ENCODE results near the gene BRI3. TPM values are rescaled to one million over a fixed set of nuclear protein-coding genes. Genes with fewer than 3 reads are reported as not detected.

Gene BRI3
- total and polyA plus RNA-seq, 2 of the 4 experiments (the other 2 are of a cell fraction) = 24.7 to 68.3 TPM

DNA sequence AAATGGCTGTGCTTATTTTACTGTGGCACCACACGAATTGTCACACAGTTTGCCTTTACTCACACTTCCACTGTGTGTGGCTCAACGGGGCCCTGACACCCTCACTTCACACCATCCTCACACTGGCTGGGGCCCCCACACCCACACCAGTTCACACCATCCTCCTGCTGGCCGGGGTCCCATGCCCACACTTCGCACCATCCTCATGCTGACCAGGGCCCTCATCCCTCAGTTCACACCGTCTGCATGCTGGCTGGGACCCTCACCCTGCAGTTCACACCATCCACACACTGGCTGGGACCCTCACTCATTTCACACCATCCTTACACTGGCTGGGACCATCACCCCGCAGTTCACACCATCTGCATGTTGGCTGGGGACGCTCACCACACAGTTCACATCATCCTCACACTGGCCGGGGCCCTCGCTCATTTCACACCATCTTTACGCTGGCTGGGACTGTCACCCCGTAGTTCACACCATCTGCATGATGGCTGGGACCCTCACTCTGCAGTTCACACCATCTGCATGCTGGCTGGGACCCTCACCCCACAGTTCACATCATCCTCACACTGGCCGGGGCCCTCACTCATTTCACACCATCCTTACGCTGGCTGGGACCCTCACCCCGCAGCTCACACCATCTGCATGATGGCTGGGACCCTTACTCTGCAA lies 36.0 kb downstream of the BRI3 start:
- Histone ChIP-seq H3K9ac (ENCODE audit: low read depth, low read length) (no peak overlapping the region), H3K4me1 (ENCODE audit: control insufficient read depth, insufficient read depth, low read length) (peaks cover 2% of the 10 kb centered on the region; the same call in 1 of the 2 replicates), H4K5ac (ENCODE audit: low read depth, low read length) (no peak overlapping the region), H3K27ac (ENCODE audit: insufficient read depth, low read length) (no peak overlapping the region), H3K23ac (ENCODE audit: low read depth, low read length) (no peak overlapping the region), H3K14ac (replicated peaks; ENCODE audit: low read depth, low read length) (no peak overlapping the region), H3K79me1 (ENCODE audit: low read depth in 1 of 2, low read length in 2 of 2) (peaks cover 0 to 19% of the 10 kb centered on the region in 2 experiments; a peak in 2 of 4 replicates), H3K4me3 (ENCODE audit: insufficient read depth, low read depth, low read length) (no peak overlapping the region), H3K27me3 (ENCODE audit: control insufficient read depth, insufficient read depth, low read length) (no peaks in the 10 kb centered on the region), H2BK120ac (ENCODE audit: low read depth, low read length) (no peak overlapping the region), H2AK9ac (replicated peaks; ENCODE audit: low read depth, low read length, poor library complexity) (no peak overlapping the region), H3K9me3 (ENCODE audit: control insufficient read depth, insufficient read depth, low read length) (no peaks in the 10 kb centered on the region), H3K56ac (ENCODE audit: extremely low read depth, insufficient read depth, low read length) (no peak overlapping the region), H2BK15ac (ENCODE audit: low read depth, low read length) (no peak overlapping the region), H2BK20ac (ENCODE audit: low read depth, low read length) (no peak overlapping the region), H3K9me1 (ENCODE audit: insufficient read depth, low read length) (peaks cover 10% of the 10 kb centered on the region), H3K4ac (ENCODE audit: low read depth, low read length) (no peak overlapping the region), H2AK5ac (ENCODE audit: low read depth, low read length) (no peak overlapping the region), H4K91ac (ENCODE audit: insufficient read depth, low read depth, low read length) (no peak overlapping the region), H2BK5ac (ENCODE audit: low read depth, low read length, poor library complexity, severe bottlenecking) (no peak overlapping the region), H3K36me3 (ENCODE audit: control insufficient read depth, insufficient read depth, low read length) (no peaks in the 10 kb centered on the region), H3K4me2 (ENCODE audit: low read depth, low read length) (no peak overlapping the region), H3K18ac (ENCODE audit: low read depth, low read length) (no peak overlapping the region), H4K20me1 (ENCODE audit: insufficient read depth, low read length) (no peaks in the 10 kb centered on the region), H2AFZ (replicated peaks; ENCODE audit: low read length, poor library complexity) (peak overlapping the region; percentile 21), H4K8ac (ENCODE audit: low read depth in 2 of 2, low read length in 2 of 2) (no peak overlapping the region)
- TF ChIP-seq RFX5 (IDR thresholded peaks at IDR 0.05; ENCODE audit: low read depth, low read length) (no peak), NFE2L2 (IDR thresholded peaks at IDR 0.05; ENCODE audit: low read depth, low read length) (no peak), CTCF (conservative IDR thresholded peaks at IDR 0.05; ENCODE audit: low read depth, low read length) (no peak), SMC3 (IDR thresholded peaks at IDR 0.05; ENCODE audit: low read depth, low read length) (no peak), CEBPB (IDR thresholded peaks at IDR 0.05; ENCODE audit: low read depth, low read length) (no peak), FOS (IDR thresholded peaks at IDR 0.05; ENCODE audit: low read depth, low read length) (no peak), CHD1 (IDR thresholded peaks at IDR 0.05; ENCODE audit: low read depth, low read length) (no peak), USF2 (IDR thresholded peaks at IDR 0.05; ENCODE audit: low read depth, low read length) (no peak), RAD21 (IDR thresholded peaks at IDR 0.05; ENCODE audit: low read length) (no peak), MXI1 (IDR thresholded peaks at IDR 0.05; ENCODE audit: borderline replicate concordance, low read depth, low read length) (no peak), MAZ (IDR thresholded peaks at IDR 0.05; ENCODE audit: borderline replicate concordance, low read depth, low read length) (no peak), MAFK (IDR thresholded peaks at IDR 0.05; ENCODE audit: low read depth, low read length) (no peak), BHLHE40 (IDR thresholded peaks at IDR 0.05; ENCODE audit: low read depth, low read length) (no peak), POLR2A (IDR thresholded peaks at IDR 0.05; ENCODE audit: low read depth, low read length) (no peak), RCOR1 (IDR thresholded peaks at IDR 0.05; ENCODE audit: insufficient replicate concordance, low read length) (no peak)
- TF ChIP-seq, protein P1, sequence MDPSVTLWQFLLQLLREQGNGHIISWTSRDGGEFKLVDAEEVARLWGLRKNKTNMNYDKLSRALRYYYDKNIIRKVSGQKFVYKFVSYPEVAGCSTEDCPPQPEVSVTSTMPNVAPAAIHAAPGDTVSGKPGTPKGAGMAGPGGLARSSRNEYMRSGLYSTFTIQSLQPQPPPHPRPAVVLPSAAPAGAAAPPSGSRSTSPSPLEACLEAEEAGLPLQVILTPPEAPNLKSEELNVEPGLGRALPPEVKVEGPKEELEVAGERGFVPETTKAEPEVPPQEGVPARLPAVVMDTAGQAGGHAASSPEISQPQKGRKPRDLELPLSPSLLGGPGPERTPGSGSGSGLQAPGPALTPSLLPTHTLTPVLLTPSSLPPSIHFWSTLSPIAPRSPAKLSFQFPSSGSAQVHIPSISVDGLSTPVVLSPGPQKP (IDR thresholded peaks at IDR 0.05; ENCODE audit: borderline replicate concordance, low read depth, low read length) = no peak
- POLR2A ChIA-PET (ENCODE audit: unreplicated experiment) = no interaction called here
- dilution Hi-C loops (cut with HindIII; ENCODE audit: low sequenced_read_pairs, unreplicated experiment) = no loop called here
- WGBS, 2 experiments (ENCODE audit: extremely low coverage in 2 of 2, insufficient read length in 1 of 2) = 96% methylated on average over 10 of the region's 14 CpGs; no CpG with 5 or more reads in 1 of the 2 experiments
- ATAC-seq (ENCODE audit: low read depth) (no peak), DNase-seq (no peak)
- no TSS peak for BruUV-seq (replicated peaks)
- CTCF ChIA-PET = no interaction called here
- intact Hi-C loops (cut with micrococcal nuclease) = no loop called here
- in situ Hi-C loops (cut with MboI; ENCODE audit: low sequenced_read_pairs) = loop anchor here (25.0 kb wide), 1 partner anchor 420 kb away; no protein-coding TSS in a partner anchor

Measured in IMR-90 (cell line).